ENCODE data around the gene CDC42BPG. TPM values are rescaled to one million over a fixed set of nuclear protein-coding genes. Genes with fewer than 3 reads are reported as not detected.

The CDC42BPG gene
- total and polyA plus RNA-seq, 9 of the 15 experiments (the other 6 are each of a cell fraction or from before 2014, with no cell fraction given), result 0.04 to 8.8 (median 2.1) TPM

GRCh38 chr11:64878494-64879243 lies 34.2 kb upstream of the CDC42BPG start, which contains the start of gene EHD1 (continued):
- no peak for TF ChIP-seq NR2C2 (CRISPR knock-in tag; IDR thresholded peaks at IDR 0.05)
- TF ChIP-seq NR2C2 (tag; IDR thresholded peaks at IDR 0.05), result peak; percentile 31; the same call in 1 of the 2 replicates
- TF ChIP-seq EP300 (IDR thresholded peaks at IDR 0.05; ENCODE audit: low read length), result 0 out of 2 replicates have a peak, but pooled peaks have one; percentile 13
- TF ChIP-seq ARID3B (CRISPR knock-in tag; IDR thresholded peaks at IDR 0.05; ENCODE audit: borderline replicate concordance), result 0 out of 2 replicates have a peak, but pooled peaks have one; percentile 73
- TF ChIP-seq EWSR1 (IDR thresholded peaks at IDR 0.05; ENCODE audit: borderline replicate concordance, low read depth, partially characterized antibody), result no peak
- peak; percentile 25 for TF ChIP-seq FUS (optimal IDR thresholded peaks at IDR 0.05; ENCODE audit: low read depth, low read length)
- TF ChIP-seq PHF8 (IDR thresholded peaks at IDR 0.05; ENCODE audit: borderline replicate concordance, low read length), result peak; percentile 86; the same call in 1 of the 2 replicates
- TF ChIP-seq PML (IDR thresholded peaks at IDR 0.05; ENCODE audit: low read length), result peak; percentile 58
- no peak for TF ChIP-seq HDAC6 (IDR thresholded peaks at IDR 0.05; ENCODE audit: low read depth, low read length)
- peak; percentile 90; the same call in 1 of the 2 replicates for TF ChIP-seq GTF2F1 (IDR thresholded peaks at IDR 0.05; ENCODE audit: low read depth, low read length)
- TF ChIP-seq USF1 (CRISPR knock-in tag; IDR thresholded peaks at IDR 0.05), result 0 out of 2 replicates have a peak, but pooled peaks have one; percentile 36
- TF ChIP-seq DIDO1 (tag; IDR thresholded peaks at IDR 0.05; ENCODE audit: low read depth), result no peak
- peak; percentile 83 for TF ChIP-seq ERF (CRISPR knock-in tag; IDR thresholded peaks at IDR 0.05)
- TF ChIP-seq ZKSCAN1 (IDR thresholded peaks at IDR 0.05; ENCODE audit: low read depth, low read length), result no peak
- peak; percentile 33 for TF ChIP-seq ARID1B (IDR thresholded peaks at IDR 0.05)
- peak; percentile 21 for TF ChIP-seq KAT2B (IDR thresholded peaks at IDR 0.05; ENCODE audit: low read depth, low read length)
- no peak for TF ChIP-seq ZNF232 (CRISPR knock-in tag; IDR thresholded peaks at IDR 0.05)
- no peak for TF ChIP-seq SMARCC2 (IDR thresholded peaks at IDR 0.05; ENCODE audit: low read depth)
- TF ChIP-seq MCM3 (IDR thresholded peaks at IDR 0.05), result no peak
- no peak for TF ChIP-seq STAG1 (CRISPR knock-in tag; IDR thresholded peaks at IDR 0.05; ENCODE audit: borderline replicate concordance)
- no peak; the same call in 1 of the 2 replicates for TF ChIP-seq ILF3 (IDR thresholded peaks at IDR 0.05; ENCODE audit: borderline replicate concordance)
- TF ChIP-seq ZBTB7A (IDR thresholded peaks at IDR 0.05; ENCODE audit: borderline replicate concordance, control insufficient read depth, low read depth, low read length), result peak; percentile 88

Data from K562 (cell line).